ENCODE results near the gene PLB1.
A peak's percentile ranks its signal among the peaks of the same experiment; 100 is the strongest.

The PLB1 gene

DNA sequence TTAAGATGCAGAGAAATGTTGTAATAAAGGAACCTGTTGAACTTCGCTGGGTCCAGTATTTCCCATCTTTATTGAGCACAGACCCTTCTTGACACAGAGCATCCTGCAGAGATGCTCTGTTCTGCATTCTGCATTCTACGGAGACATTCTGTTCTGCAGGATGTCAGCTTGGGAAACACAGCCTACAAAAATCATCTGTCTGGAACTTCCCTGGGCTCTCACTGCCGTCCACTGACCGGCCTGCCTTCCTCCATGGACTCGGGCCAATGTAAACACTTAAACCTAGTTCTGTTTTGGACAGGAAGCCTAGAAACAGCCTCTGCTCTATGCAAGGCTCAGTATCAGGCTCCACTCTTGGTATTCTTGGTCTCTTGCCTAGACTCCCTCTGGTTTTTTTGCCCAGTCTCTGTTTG, 165.7 kb downstream of the PLB1 start:
- Histone ChIP-seq H3K79me1 (ENCODE audit: low read depth, low read length) (no peaks in the 10 kb centered on the region), H3K27ac (replicated peaks; ENCODE audit: low read length) (no peak overlapping the region), H3K27me3 (ENCODE audit: control insufficient read depth in 3 of 3, insufficient read depth in 3 of 3, low read depth in 1 of 3, low read length in 3 of 3) (no peaks in the 10 kb centered on the region), H3K9ac (ENCODE audit: low read depth, low read length, poor library complexity) (no peak overlapping the region), H3K4me3 (ENCODE audit: low read length in 2 of 2) (no peak overlapping the region), H2AFZ (ENCODE audit: low read length) (peak overlapping the region; percentile 25), H3K4me2 (ENCODE audit: insufficient read depth, low read length, poor library complexity, severe bottlenecking) (no peak overlapping the region), H3K14ac (ENCODE audit: low read length) (no peak overlapping the region), H2BK5ac (ENCODE audit: low read length) (no peak overlapping the region), H3K23ac (ENCODE audit: low read depth, low read length, poor library complexity) (no peak overlapping the region), H3K9me3 (replicated peaks in 1 of 2; ENCODE audit: control insufficient read depth in 2 of 2, insufficient read depth in 1 of 2, low read depth in 1 of 2, low read length in 2 of 2) (peaks cover 0 to 12% of the 10 kb centered on the region in 2 donors), H3K36me3 (replicated peaks in 1 of 2; ENCODE audit: control insufficient read depth in 2 of 2, insufficient read depth in 2 of 2, low read length in 2 of 2) (no peaks in the 10 kb centered on the region), H3K4me1 (ENCODE audit: control insufficient read depth in 2 of 2, insufficient read depth in 1 of 2, low read depth in 1 of 2, low read length in 2 of 2) (peaks cover 8 to 16% of the 10 kb centered on the region in 2 donors), H2AK5ac (ENCODE audit: low read depth, low read length) (no peak overlapping the region), H2BK120ac (ENCODE audit: low read depth, low read length) (no peak overlapping the region), H4K8ac (ENCODE audit: low read depth, low read length) (no peak overlapping the region), H2BK15ac (ENCODE audit: low read length) (no peak overlapping the region), H3K4ac (ENCODE audit: low read length) (no peak overlapping the region), H3K18ac (ENCODE audit: low read length) (no peak overlapping the region), H2BK12ac (ENCODE audit: low read length) (no peak overlapping the region), H4K91ac (ENCODE audit: low read depth, low read length, poor library complexity) (no peak overlapping the region)
- no CpG with 5 or more reads among the region's 5 CpGs for WGBS, 2 donors (ENCODE audit: extremely low coverage in 2 of 2, insufficient read length in 2 of 2, insufficient replicate concordance in 1 of 2)
- DNase-seq (ENCODE audit: low spot score) = no peak

GRCh38 chr2:28662044-28662443, 166.2 kb downstream of the PLB1 start:
- Histone ChIP-seq H3K27ac (replicated peaks; ENCODE audit: low read length) (no peak overlapping the region), H4K91ac (ENCODE audit: low read depth, low read length, poor library complexity) (no peak overlapping the region)

GRCh38 chr2:28662468-28663181, 166.8 kb downstream of the PLB1 start:
- Histone ChIP-seq H2BK120ac (ENCODE audit: low read depth, low read length) (no peak overlapping the region), H3K18ac (ENCODE audit: low read length) (peak overlapping the region; percentile 32), H2AFZ (ENCODE audit: low read length) (no peak overlapping the region), H4K91ac (ENCODE audit: low read depth, low read length, poor library complexity) (no peak overlapping the region), H3K4me2 (ENCODE audit: insufficient read depth, low read length, poor library complexity, severe bottlenecking) (no peak overlapping the region), H3K9ac (ENCODE audit: low read depth, low read length, poor library complexity) (no peak overlapping the region), H3K27ac (replicated peaks; ENCODE audit: low read length) (no peak overlapping the region), H2BK12ac (ENCODE audit: low read length) (no peak overlapping the region), H4K8ac (ENCODE audit: low read depth, low read length) (no peak overlapping the region), H2BK5ac (ENCODE audit: low read length) (no peak overlapping the region), H2AK5ac (ENCODE audit: low read depth, low read length) (no peak overlapping the region), H3K4ac (ENCODE audit: low read length) (no peak overlapping the region), H3K4me1 (ENCODE audit: control insufficient read depth in 2 of 2, insufficient read depth in 1 of 2, low read depth in 1 of 2, low read length in 2 of 2) (peaks cover 8 to 16% of the 10 kb centered on the region in 2 donors), H2BK15ac (ENCODE audit: low read length) (no peak overlapping the region), H3K79me1 (ENCODE audit: low read depth, low read length) (no peaks in the 10 kb centered on the region), H3K4me3 (ENCODE audit: low read length in 2 of 2) (no peak overlapping the region), H3K23ac (ENCODE audit: low read depth, low read length, poor library complexity) (peak overlapping the region; percentile 31), H3K36me3 (replicated peaks in 1 of 2; ENCODE audit: control insufficient read depth in 2 of 2, insufficient read depth in 2 of 2, low read length in 2 of 2) (no peaks in the 10 kb centered on the region), H3K27me3 (ENCODE audit: control insufficient read depth in 3 of 3, insufficient read depth in 3 of 3, low read depth in 1 of 3, low read length in 3 of 3) (no peaks in the 10 kb centered on the region), H3K9me3 (replicated peaks in 1 of 2; ENCODE audit: control insufficient read depth in 2 of 2, insufficient read depth in 1 of 2, low read depth in 1 of 2, low read length in 2 of 2) (peaks cover 0 to 12% of the 10 kb centered on the region in 2 donors), H3K14ac (ENCODE audit: low read length) (peak overlapping the region; percentile 65)
- no peak for DNase-seq (ENCODE audit: low spot score)
- no CpG with 5 or more reads among the region's 12 CpGs for WGBS, 2 donors (ENCODE audit: extremely low coverage in 2 of 2, insufficient read length in 2 of 2, insufficient replicate concordance in 1 of 2)

More at GRCh38 chr2:28662044-28662443, 166.2 kb downstream of the PLB1 start:
- Histone ChIP-seq H3K79me1 (ENCODE audit: low read depth, low read length) (no peaks in the 10 kb centered on the region), H2BK15ac (ENCODE audit: low read length) (no peak overlapping the region), H4K8ac (ENCODE audit: low read depth, low read length) (no peak overlapping the region), H3K4me2 (ENCODE audit: insufficient read depth, low read length, poor library complexity, severe bottlenecking) (no peak overlapping the region), H3K27me3 (ENCODE audit: control insufficient read depth in 3 of 3, insufficient read depth in 3 of 3, low read depth in 1 of 3, low read length in 3 of 3) (no peaks in the 10 kb centered on the region), H2BK12ac (ENCODE audit: low read length) (no peak overlapping the region), H2BK120ac (ENCODE audit: low read depth, low read length) (no peak overlapping the region), H3K4me3 (ENCODE audit: low read length in 2 of 2) (no peak overlapping the region), H3K18ac (ENCODE audit: low read length) (no peak overlapping the region), H3K4me1 (ENCODE audit: control insufficient read depth in 2 of 2, insufficient read depth in 1 of 2, low read depth in 1 of 2, low read length in 2 of 2) (peaks cover 8 to 16% of the 10 kb centered on the region in 2 donors), H2AK5ac (ENCODE audit: low read depth, low read length) (no peak overlapping the region), H3K14ac (ENCODE audit: low read length) (no peak overlapping the region), H2BK5ac (ENCODE audit: low read length) (no peak overlapping the region), H3K9me3 (replicated peaks in 1 of 2; ENCODE audit: control insufficient read depth in 2 of 2, insufficient read depth in 1 of 2, low read depth in 1 of 2, low read length in 2 of 2) (peaks cover 0 to 12% of the 10 kb centered on the region in 2 donors), H2AFZ (ENCODE audit: low read length) (no peak overlapping the region), H3K9ac (ENCODE audit: low read depth, low read length, poor library complexity) (no peak overlapping the region), H3K36me3 (replicated peaks in 1 of 2; ENCODE audit: control insufficient read depth in 2 of 2, insufficient read depth in 2 of 2, low read length in 2 of 2) (no peaks in the 10 kb centered on the region), H3K23ac (ENCODE audit: low read depth, low read length, poor library complexity) (no peak overlapping the region), H3K4ac (ENCODE audit: low read length) (no peak overlapping the region)
- no peak for DNase-seq (ENCODE audit: low spot score)
- no CpG with 5 or more reads among the region's 1 CpG for WGBS, 2 donors (ENCODE audit: extremely low coverage in 2 of 2, insufficient read length in 2 of 2, insufficient replicate concordance in 1 of 2)

DNA sequence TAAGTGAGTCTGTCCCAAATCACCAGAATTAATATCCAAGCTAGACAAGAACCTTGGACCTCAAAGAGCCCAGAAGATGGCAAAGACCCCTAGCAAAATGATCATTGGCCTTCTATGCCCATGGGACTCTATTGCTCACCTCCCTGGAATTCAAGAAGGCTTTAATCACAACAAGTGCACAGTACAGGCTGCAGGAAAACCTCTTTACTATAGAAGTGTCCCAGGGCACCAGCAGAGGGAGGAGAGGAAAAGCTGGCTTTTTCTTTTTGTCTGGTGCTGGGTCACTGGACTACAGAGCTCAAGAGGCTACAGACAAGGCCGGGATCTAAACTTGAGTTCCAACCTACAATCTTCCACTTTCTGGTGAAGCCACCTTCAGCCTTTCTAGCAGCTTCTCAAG, 167.5 kb downstream of the PLB1 start:
- H3K4me1 ChIP-seq (ENCODE audit: control insufficient read depth in 2 of 2, insufficient read depth in 1 of 2, low read depth in 1 of 2, low read length in 2 of 2) = peaks cover 8 to 16% of the 10 kb centered on the region in 2 donors
- H4K91ac ChIP-seq (ENCODE audit: low read depth, low read length, poor library complexity) = no peak overlapping the region
- no peaks in the 10 kb centered on the region for H3K79me1 ChIP-seq (ENCODE audit: low read depth, low read length)
- no peak overlapping the region for H4K8ac ChIP-seq (ENCODE audit: low read depth, low read length)
- no peak overlapping the region for H2BK15ac ChIP-seq (ENCODE audit: low read length)
- H3K14ac ChIP-seq (ENCODE audit: low read length) = no peak overlapping the region
- no peak overlapping the region for H2AK5ac ChIP-seq (ENCODE audit: low read depth, low read length)
- H3K9ac ChIP-seq (ENCODE audit: low read depth, low read length, poor library complexity) = no peak overlapping the region
- no peak overlapping the region for H3K23ac ChIP-seq (ENCODE audit: low read depth, low read length, poor library complexity)
- no peak overlapping the region for H2BK12ac ChIP-seq (ENCODE audit: low read length)
- no peak overlapping the region for H3K4me2 ChIP-seq (ENCODE audit: insufficient read depth, low read length, poor library complexity, severe bottlenecking)
- H3K27me3 ChIP-seq (ENCODE audit: control insufficient read depth in 3 of 3, insufficient read depth in 3 of 3, low read depth in 1 of 3, low read length in 3 of 3) = no peaks in the 10 kb centered on the region
- H2BK5ac ChIP-seq (ENCODE audit: low read length) = no peak overlapping the region
- no peak overlapping the region for H3K18ac ChIP-seq (ENCODE audit: low read length)
- no peak overlapping the region for H3K4ac ChIP-seq (ENCODE audit: low read length)
- H2BK120ac ChIP-seq (ENCODE audit: low read depth, low read length) = no peak overlapping the region
- no peak overlapping the region for H3K4me3 ChIP-seq (ENCODE audit: low read length in 2 of 2)
- no peaks in the 10 kb centered on the region for H3K36me3 ChIP-seq (replicated peaks in 1 of 2; ENCODE audit: control insufficient read depth in 2 of 2, insufficient read depth in 2 of 2, low read length in 2 of 2)
- H2AFZ ChIP-seq (ENCODE audit: low read length) = no peak overlapping the region
- no peak for DNase-seq (ENCODE audit: low spot score)
- no CpG with 5 or more reads among the region's 1 CpG for WGBS, 2 donors (ENCODE audit: extremely low coverage in 2 of 2, insufficient read length in 2 of 2, insufficient replicate concordance in 1 of 2)
- H3K27ac ChIP-seq (replicated peaks; ENCODE audit: low read length) = no peak overlapping the region
- H3K9me3 ChIP-seq (replicated peaks in 1 of 2; ENCODE audit: control insufficient read depth in 2 of 2, insufficient read depth in 1 of 2, low read depth in 1 of 2, low read length in 2 of 2) = peaks cover 0 to 12% of the 10 kb centered on the region in 2 donors
